K562 (cell line): ENCODE measurements around the gene PSAP. TPM values are rescaled to one million over a fixed set of nuclear protein-coding genes. Genes with fewer than 3 reads are reported as not detected.

Experiments
- ADNP ChIP-seq: fragments of 200-800 bp; sonication (Bioruptor generic); IDR thresholded peaks from 2 replicates; pipeline ENCODE4 v1.6.1; 2016; ENCODE audit warnings: missing genetic modification characterization, missing compliant biosample characterization
- BRCA1 ChIP-seq, 2 experiments: fragments of 450-650 bp in 1 of 2; sonication (generic) in 1 of 2; formaldehyde crosslinking in 1 of 2; IDR thresholded peaks; 2 replicates each; pipeline versions ENCODE4 v1.5.0 to v1.6.1; 2017 to 2020; ENCODE audit warnings: mild to moderate bottlenecking in 1 of 2, missing genetic modification reagents in 1 of 2
- BRD9 ChIP-seq: fragments of 450-650 bp; IDR thresholded peaks from 2 replicates; pipeline ENCODE4 v1.6.1; 2018; ENCODE audit warnings: low read depth; ENCODE audit not compliant: partially characterized antibody
- CBFA2T3 ChIP-seq: fragments of 450-650 bp; IDR thresholded peaks from 2 replicates; pipeline ENCODE4 v1.6.1; 2017
- HNRNPH1 ChIP-seq: fragments of 200-400 bp; formaldehyde crosslinking; optimal IDR thresholded peaks from 2 replicates; pipeline ENCODE3; 2017; ENCODE audit warnings: low read depth, mild to moderate bottlenecking, low read length, moderate library complexity
- HOXB6 ChIP-seq: fragments of 250-450 bp; sonication (Bioruptor Pico); IDR thresholded peaks from 2 replicates; pipeline ENCODE4 v1.5.1; 2022; ENCODE audit warnings: mild to moderate bottlenecking, borderline replicate concordance
- IRF2 ChIP-seq: sonication (generic); formaldehyde crosslinking; IDR thresholded peaks from 2 replicates; pipeline ENCODE4 v1.8.1; 2022; ENCODE audit warnings: mild to moderate bottlenecking, missing genetic modification reagents
- KLF16 ChIP-seq: IDR thresholded peaks from 2 replicates; pipeline ENCODE4 v1.6.1; 2016; ENCODE audit warnings: antibody characterized with exemption
- MECOM ChIP-seq: fragments of 250-450 bp; sonication (Bioruptor Pico); IDR thresholded peaks from 2 replicates; pipeline ENCODE4 v1.8.0; 2022; ENCODE audit warnings: inconsistent platforms
- NR2C2 ChIP-seq, 2 experiments: fragments of 200-800 bp in 1 of 2; sonication (Bioruptor generic) in 1 of 2; sonication (generic) in 1 of 2; formaldehyde crosslinking in 1 of 2; IDR thresholded peaks; 2 replicates each; pipeline versions ENCODE4 v1.6.1 to v1.8.0; 2016 to 2022; ENCODE audit warnings: mild to moderate bottlenecking in 1 of 2, missing compliant biosample characterization in 1 of 2, missing genetic modification characterization in 1 of 2, missing genetic modification reagents in 1 of 2
- SAFB2 ChIP-seq: fragments of 200-400 bp; formaldehyde crosslinking; IDR thresholded peaks from 2 replicates; pipeline ENCODE4 v1.6.1; 2018; ENCODE audit warnings: borderline replicate concordance, low read length, low read depth, moderate library complexity; ENCODE audit not compliant: severe bottlenecking
- TEAD1 ChIP-seq, 2 experiments: fragments of 450-650 bp in 1 of 2; sonication (generic) in 1 of 2; formaldehyde crosslinking; IDR thresholded peaks; 2 replicates each; pipeline versions ENCODE4 v1.4.0 to v1.8.0; 2020 to 2022; ENCODE audit warnings: mild to moderate bottlenecking in 2 of 2, missing genetic modification reagents in 1 of 2
- ZNF197 ChIP-seq: fragments of 200-800 bp; sonication (Bioruptor generic); IDR thresholded peaks from 2 replicates; pipeline ENCODE4 v1.6.1; 2016; ENCODE audit warnings: low read depth, missing genetic modification characterization, missing compliant biosample characterization
- polyA plus RNA-seq, 8 experiments: library from polyadenylated mRNA; depleted of rRNA in 4 of 8; stranded (reverse) in 5 of 8; unstranded in 3 of 8; fragments of >200 nt; fragmentation: Nextera tagmentation in 2 of 8; fragmentation: Illumina TruSeq in 1 of 8; extraction: Ambion mirVana in 2 of 8; extraction: Trizol in 1 of 8; gene quantifications; 2 replicates each; pipeline versions ENCODE4 v1.2.1 to v1.2.3, GENCODE V29; 2011 to 2014; ENCODE audit warnings: inconsistent platforms in 1 of 8, missing spikeins in 1 of 8
- total RNA-seq, 7 experiments: library from RNA; depleted of rRNA in 6 of 7; stranded (reverse); fragments of >200 nt in 6 of 7; fragmentation: Illumina TruSeq in 2 of 7; extraction: Trizol in 2 of 7; gene quantifications; 2 replicates each; pipeline versions ENCODE4 v1.2.1 to v1.2.3, GENCODE V29; 2011 to 2021; ENCODE audit warnings: low replicate concordance in 1 of 7
- TF ChIP-seq, protein P1 (sequence below): fragments of 450-650 bp; IDR thresholded peaks from 2 replicates; pipeline ENCODE4 v1.6.1; 2018; ENCODE audit not compliant: partially characterized antibody
- TF ChIP-seq, protein P2 (sequence below): fragments of 450-650 bp; IDR thresholded peaks from 2 replicates; pipeline ENCODE4 v1.7.0; 2016; ENCODE audit warnings: borderline replicate concordance
- TF ChIP-seq, protein P3 (sequence below): sonication (generic); formaldehyde crosslinking; IDR thresholded peaks from 2 replicates; pipeline ENCODE4 v1.5.0; 2020; ENCODE audit warnings: missing genetic modification reagents
- TF ChIP-seq, protein P4 (sequence below): IDR thresholded peaks from 3 replicates; pipeline ENCODE4 v1.6.1; 2011; ENCODE audit warnings: borderline replicate concordance, mild to moderate bottlenecking; ENCODE audit not compliant: insufficient read length, insufficient read depth
- TF ChIP-seq, protein P5 (sequence below): fragments of 450-650 bp; formaldehyde crosslinking; IDR thresholded peaks from 2 replicates; pipeline ENCODE4 v1.4.0; 2022; ENCODE audit warnings: missing genetic modification characterization

Gene PSAP
- total and polyA plus RNA-seq, 9 of the 15 experiments (the other 6 are each of a cell fraction or from before 2014, with no cell fraction given) = 245 to 700 (median 429) TPM

DNA sequence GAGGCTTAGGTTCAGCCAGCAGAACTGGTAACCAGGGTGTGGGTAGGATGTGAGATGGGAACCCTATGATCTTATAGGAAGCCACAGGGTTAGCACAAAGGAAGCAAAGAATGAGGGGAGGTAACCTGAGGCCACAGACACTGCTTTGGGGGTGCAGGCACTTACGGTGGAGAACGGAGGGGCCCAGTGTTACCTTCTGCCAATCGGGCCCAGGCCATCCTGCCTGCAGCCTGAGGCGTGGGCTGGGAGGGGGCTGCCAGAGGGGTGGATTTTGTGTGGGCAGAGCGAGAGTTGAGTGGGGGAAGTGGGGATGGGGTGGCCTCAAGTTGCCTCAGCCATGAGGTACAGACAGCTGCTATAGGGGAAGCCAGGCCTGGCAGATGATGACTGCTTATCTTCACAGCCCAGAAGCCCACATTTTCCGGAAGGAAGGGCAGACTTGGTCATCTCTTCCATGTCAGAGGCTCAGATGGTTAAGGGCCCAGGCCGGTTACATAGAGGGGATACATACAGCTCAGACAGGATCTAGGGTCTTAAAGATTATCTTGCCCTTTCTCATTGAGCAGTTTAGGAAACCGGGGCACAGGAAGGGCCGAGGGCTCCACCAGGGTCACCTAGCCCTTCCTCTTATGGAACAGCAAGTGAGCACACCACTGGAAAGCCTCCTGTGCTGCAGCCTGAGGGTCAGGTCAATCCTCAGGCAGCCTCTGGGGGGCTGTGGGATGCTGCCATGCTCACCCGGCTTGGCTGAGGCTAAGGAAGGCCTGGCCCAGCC, 53.3 kb downstream of the PSAP start (continued):
- TF ChIP-seq, protein P1, sequence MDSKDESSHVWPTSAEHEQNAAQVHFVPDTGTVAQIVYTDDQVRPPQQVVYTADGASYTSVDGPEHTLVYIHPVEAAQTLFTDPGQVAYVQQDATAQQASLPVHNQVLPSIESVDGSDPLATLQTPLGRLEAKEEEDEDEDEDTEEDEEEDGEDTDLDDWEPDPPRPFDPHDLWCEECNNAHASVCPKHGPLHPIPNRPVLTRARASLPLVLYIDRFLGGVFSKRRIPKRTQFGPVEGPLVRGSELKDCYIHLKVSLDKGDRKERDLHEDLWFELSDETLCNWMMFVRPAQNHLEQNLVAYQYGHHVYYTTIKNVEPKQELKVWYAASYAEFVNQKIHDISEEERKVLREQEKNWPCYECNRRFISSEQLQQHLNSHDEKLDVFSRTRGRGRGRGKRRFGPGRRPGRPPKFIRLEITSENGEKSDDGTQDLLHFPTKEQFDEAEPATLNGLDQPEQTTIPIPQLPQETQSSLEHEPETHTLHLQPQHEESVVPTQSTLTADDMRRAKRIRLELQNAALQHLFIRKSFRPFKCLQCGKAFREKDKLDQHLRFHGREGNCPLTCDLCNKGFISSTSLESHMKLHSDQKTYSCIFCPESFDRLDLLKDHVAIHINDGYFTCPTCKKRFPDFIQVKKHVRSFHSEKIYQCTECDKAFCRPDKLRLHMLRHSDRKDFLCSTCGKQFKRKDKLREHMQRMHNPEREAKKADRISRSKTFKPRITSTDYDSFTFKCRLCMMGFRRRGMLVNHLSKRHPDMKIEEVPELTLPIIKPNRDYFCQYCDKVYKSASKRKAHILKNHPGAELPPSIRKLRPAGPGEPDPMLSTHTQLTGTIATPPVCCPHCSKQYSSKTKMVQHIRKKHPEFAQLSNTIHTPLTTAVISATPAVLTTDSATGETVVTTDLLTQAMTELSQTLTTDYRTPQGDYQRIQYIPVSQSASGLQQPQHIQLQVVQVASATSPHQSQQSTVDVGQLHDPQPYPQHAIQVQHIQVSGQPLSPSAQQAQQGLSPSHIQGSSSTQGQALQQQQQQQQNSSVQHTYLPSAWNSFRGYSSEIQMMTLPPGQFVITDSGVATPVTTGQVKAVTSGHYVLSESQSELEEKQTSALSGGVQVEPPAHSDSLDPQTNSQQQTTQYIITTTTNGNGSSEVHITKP = peak; percentile 57
- TF ChIP-seq, protein P2, sequence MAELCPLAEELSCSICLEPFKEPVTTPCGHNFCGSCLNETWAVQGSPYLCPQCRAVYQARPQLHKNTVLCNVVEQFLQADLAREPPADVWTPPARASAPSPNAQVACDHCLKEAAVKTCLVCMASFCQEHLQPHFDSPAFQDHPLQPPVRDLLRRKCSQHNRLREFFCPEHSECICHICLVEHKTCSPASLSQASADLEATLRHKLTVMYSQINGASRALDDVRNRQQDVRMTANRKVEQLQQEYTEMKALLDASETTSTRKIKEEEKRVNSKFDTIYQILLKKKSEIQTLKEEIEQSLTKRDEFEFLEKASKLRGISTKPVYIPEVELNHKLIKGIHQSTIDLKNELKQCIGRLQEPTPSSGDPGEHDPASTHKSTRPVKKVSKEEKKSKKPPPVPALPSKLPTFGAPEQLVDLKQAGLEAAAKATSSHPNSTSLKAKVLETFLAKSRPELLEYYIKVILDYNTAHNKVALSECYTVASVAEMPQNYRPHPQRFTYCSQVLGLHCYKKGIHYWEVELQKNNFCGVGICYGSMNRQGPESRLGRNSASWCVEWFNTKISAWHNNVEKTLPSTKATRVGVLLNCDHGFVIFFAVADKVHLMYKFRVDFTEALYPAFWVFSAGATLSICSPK = no peak
- no peak for TF ChIP-seq ADNP (tag)
- peak; percentile 97 for TF ChIP-seq CBFA2T3
- TF ChIP-seq, protein P3, sequence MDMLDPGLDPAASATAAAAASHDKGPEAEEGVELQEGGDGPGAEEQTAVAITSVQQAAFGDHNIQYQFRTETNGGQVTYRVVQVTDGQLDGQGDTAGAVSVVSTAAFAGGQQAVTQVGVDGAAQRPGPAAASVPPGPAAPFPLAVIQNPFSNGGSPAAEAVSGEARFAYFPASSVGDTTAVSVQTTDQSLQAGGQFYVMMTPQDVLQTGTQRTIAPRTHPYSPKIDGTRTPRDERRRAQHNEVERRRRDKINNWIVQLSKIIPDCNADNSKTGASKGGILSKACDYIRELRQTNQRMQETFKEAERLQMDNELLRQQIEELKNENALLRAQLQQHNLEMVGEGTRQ (CRISPR knock-in tag) = no peak
- TF ChIP-seq KLF16 = peak; percentile 95
- TF ChIP-seq MECOM (CRISPR knock-in tag) = no peak
- no peak for TF ChIP-seq HOXB6
- TF ChIP-seq ZNF197 = 0 out of 2 replicates have a peak, but pooled peaks have one; percentile 78
- no peak for TF ChIP-seq BRCA1 (IDR thresholded peaks at IDR 0.05)
- no peak for TF ChIP-seq BRCA1 (CRISPR knock-in tag; IDR thresholded peaks at IDR 0.05)
- no peak for TF ChIP-seq HNRNPH1
- no peak for TF ChIP-seq IRF2 (CRISPR knock-in tag)
- no peak for TF ChIP-seq NR2C2 (CRISPR knock-in tag; IDR thresholded peaks at IDR 0.05)
- TF ChIP-seq NR2C2 (tag; IDR thresholded peaks at IDR 0.05) = peak; percentile 68; the same call in 1 of the 2 replicates
- TF ChIP-seq TEAD1 (CRISPR knock-in tag; IDR thresholded peaks at IDR 0.05) = peak in 1 of 2 experiments; percentile 38; a peak in 1 of 4 replicates
- TF ChIP-seq, protein P4, sequence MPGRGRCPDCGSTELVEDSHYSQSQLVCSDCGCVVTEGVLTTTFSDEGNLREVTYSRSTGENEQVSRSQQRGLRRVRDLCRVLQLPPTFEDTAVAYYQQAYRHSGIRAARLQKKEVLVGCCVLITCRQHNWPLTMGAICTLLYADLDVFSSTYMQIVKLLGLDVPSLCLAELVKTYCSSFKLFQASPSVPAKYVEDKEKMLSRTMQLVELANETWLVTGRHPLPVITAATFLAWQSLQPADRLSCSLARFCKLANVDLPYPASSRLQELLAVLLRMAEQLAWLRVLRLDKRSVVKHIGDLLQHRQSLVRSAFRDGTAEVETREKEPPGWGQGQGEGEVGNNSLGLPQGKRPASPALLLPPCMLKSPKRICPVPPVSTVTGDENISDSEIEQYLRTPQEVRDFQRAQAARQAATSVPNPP = no peak
- TF ChIP-seq, protein P5, sequence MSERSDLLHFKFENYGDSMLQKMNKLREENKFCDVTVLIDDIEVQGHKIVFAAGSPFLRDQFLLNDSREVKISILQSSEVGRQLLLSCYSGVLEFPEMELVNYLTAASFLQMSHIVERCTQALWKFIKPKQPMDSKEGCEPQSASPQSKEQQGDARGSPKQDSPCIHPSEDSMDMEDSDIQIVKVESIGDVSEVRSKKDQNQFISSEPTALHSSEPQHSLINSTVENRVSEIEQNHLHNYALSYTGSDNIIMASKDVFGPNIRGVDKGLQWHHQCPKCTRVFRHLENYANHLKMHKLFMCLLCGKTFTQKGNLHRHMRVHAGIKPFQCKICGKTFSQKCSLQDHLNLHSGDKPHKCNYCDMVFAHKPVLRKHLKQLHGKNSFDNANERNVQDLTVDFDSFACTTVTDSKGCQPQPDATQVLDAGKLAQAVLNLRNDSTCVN (CRISPR knock-in tag) = no peak
- no peak for TF ChIP-seq SAFB2
- TF ChIP-seq BRD9 = no peak
